Stimulated activated CD8-positive, alpha-beta memory T cell treated with anti-CD3 and anti-CD28 coated beads, Interleukin-12 subunit alpha, Interleukin-12 subunit beta, amount 100 ng/mL, for 4 hours (primary cell): ENCODE measurements around the gene RAB24.
"Not testable (repeated sequence)": the region's sequence is repeated elsewhere in the genome, so short reads cannot be mapped to it uniquely, and the experiment has no call there.

ENCODE experiments used
- DNase-seq: peaks from one replicate; pipeline ENCODE4 v3.0.0-alpha.2; 2020; ENCODE audit warnings: low read depth

Gene RAB24

GRCh38 chr5:177303121-177303924 lies at the start of gene RAB24, which contains the start of gene PRELID1:
Gene RAB24 (minus strand): TSS chr5:177303719. CDS start chr5:177303288, 431 bp downstream.
Gene PRELID1 (plus strand): TSS chr5:177303799. CDS start chr5:177303986, 187 bp downstream.
- DNase-seq: peak; percentile 79

DNA sequence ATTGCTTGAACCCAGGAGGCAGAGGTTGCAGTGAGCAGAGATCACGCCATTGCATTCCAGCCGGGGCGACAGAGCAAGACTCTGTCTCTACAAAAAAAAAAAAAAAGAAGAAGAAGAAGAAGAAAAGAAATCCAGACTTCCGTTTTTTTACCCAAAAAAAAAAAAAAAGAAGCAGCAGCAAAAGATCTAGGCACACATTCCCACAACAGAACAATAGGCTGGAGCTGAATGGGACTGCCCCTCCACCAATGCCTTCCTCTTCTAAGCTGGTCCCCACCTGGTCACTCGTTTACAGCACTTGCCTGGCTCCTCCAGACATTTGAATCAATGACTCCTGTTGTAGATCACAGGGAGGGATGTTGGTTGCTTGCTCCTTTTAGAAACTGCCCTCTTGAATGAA lies 49.6 kb upstream of the RAB24 start:
- DNase-seq: no peak

- DNase-seq: peak; percentile 80
Measured at GRCh38 chr5:177351392-177352329, 48.1 kb upstream of the RAB24 start, which contains the start of gene LMAN2. Gene LMAN2 (minus strand): TSS chr5:177351668. CDS start chr5:177351647, 21 bp downstream.

DNA sequence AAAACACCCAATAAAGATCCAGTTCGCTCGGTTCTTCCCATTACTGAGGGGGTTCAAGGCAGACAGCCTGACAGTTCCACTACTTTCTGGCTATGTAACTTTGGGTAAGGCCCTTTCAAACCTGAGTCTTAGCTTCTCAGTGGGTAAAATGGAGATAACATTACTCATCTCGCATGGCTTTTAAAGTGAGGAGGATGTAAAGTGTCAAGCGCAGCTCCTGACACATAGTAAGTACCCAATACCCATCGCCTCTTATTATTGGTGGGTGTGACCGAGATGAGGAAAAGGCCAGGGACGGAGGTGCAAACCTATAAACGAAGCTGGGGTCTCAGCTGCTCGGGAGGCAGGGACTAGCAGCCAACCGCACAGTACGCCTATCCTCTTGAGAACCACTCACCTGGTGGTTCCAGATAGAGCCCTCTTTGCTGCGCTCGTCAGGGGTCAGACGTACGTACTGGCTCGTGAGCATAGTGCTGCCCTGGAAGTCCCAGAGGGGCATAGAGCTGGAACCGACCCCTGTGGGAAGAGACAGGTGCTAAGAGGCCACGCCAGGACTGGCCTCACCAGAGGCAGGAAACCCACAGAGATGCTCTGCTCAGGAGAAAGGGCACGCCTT lies 47.4 kb upstream of the RAB24 start:
- DNase-seq: no peak

GRCh38 chr5:177349762-177350161 lies 46.2 kb upstream of the RAB24 start:
- no peak for DNase-seq

GRCh38 chr5:177349362-177349647 lies 45.8 kb upstream of the RAB24 start:
- DNase-seq: no peak

DNA sequence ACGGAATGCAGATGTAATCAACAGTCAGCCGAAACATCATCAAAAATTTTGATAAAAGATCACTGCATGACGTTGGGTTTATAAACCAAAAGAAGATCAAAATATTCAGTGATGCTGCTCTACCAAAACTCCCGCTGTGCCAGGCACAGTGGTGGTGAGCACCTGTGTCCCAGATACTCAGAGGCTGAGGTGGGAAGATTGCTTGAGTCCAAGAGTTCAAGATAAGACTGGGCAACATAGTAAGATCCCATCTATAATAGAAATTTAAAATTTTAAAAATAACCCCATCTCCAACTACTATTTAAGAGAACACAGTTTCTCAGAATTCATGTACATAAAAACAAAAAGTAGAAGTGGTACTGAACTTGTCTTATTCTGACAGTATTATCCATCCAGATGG lies 44.2 kb upstream of the RAB24 start:
- no peak for DNase-seq

- no peak for DNase-seq
Measured at GRCh38 chr5:177346820-177347219, 43.3 kb upstream of the RAB24 start.

- DNase-seq: no peak
Measured at GRCh38 chr5:177344891-177345290, 41.4 kb upstream of the RAB24 start.

- DNase-seq: no peak
Measured at GRCh38 chr5:177343777-177344176, 40.3 kb upstream of the RAB24 start.

DNA sequence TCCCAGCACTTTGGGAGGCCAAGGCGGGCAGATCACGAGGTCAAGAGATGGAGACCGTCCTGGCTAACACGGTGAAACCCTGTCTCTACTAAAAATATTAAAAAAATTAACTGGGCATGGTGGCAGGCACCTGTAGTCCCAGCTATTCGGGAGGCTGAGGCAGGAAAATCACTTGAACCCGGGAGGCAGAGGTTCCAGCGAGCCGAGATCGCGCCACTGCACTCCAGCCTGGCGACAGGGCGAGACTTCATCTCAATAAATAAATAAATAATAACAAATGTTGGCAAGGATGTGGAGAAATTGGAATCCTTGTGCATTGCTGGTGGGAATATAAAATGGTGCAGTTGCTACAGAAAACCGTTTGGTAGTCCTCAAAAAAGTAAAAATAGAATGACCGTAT lies 39.5 kb upstream of the RAB24 start:
- not testable (repeated sequence) for DNase-seq

DNA sequence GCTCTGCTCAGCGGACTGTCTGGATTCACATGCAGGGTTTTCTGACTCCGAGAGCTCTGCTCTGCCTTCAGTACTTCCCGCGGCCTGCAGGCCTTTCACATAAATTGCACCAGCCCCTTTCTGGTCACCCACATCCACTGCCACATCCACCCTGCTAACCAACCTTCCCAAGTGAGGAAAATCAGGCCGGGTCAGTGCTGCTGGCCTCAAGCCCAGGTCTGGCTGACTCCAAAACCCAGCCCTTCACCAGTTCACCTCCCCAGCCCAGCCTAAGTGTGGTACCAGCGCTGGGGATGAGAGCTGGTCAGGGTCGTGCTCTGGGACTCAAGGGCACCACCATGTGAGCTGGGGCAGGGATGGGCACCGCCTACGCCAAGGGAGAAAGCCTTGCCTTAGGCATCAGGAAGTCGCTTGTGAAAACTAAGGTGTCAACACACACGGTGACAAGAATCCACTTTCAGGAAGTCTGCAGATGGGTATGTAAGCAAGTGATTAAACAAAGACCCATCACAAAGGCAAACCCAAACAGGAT lies 35.7 kb upstream of the RAB24 start:
- no peak for DNase-seq

GRCh38 chr5:177338251-177339106 lies 35.0 kb upstream of the RAB24 start:
- no peak for DNase-seq

GRCh38 chr5:177336603-177337494 lies 33.3 kb upstream of the RAB24 start:
- DNase-seq: no peak

DNA sequence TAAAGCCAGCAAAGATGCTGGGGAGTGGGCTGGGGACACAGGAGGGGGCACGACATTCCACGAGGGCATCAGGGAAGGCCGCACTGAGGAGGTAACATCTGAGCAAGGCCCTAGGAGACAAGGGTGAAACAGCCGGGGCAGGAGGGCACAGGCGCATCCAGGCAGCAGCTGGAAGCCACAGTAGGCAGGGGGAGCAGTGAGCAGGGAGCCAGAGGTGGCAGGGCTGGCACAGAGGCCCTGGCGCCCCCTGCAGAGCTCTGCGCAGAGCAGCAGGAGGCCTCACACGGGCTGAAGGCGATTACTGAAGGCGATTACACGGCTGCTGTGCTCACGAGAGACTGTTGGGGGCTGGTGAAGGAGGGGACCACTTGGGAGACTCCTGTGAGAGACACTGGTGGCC lies 32.6 kb upstream of the RAB24 start:
- no peak for DNase-seq

DNA sequence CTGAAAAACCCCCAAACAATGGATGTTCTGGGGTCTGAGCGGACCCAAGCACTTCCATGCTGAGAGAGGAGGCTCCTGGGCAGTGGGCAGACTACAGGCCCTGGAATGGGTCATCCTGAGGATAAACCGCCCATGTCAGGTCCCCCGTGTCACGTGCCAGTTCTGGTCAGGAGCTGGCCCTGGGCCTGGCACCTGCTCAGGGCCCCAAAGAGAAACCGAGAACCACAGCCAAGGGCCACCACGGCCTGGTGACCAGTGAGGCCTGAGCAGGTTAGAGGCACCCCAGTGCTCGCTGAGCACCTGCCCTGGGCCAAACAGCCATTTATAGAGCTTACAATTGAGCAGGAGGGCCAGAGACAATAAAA lies 32.2 kb upstream of the RAB24 start:
- no peak for DNase-seq

DNA sequence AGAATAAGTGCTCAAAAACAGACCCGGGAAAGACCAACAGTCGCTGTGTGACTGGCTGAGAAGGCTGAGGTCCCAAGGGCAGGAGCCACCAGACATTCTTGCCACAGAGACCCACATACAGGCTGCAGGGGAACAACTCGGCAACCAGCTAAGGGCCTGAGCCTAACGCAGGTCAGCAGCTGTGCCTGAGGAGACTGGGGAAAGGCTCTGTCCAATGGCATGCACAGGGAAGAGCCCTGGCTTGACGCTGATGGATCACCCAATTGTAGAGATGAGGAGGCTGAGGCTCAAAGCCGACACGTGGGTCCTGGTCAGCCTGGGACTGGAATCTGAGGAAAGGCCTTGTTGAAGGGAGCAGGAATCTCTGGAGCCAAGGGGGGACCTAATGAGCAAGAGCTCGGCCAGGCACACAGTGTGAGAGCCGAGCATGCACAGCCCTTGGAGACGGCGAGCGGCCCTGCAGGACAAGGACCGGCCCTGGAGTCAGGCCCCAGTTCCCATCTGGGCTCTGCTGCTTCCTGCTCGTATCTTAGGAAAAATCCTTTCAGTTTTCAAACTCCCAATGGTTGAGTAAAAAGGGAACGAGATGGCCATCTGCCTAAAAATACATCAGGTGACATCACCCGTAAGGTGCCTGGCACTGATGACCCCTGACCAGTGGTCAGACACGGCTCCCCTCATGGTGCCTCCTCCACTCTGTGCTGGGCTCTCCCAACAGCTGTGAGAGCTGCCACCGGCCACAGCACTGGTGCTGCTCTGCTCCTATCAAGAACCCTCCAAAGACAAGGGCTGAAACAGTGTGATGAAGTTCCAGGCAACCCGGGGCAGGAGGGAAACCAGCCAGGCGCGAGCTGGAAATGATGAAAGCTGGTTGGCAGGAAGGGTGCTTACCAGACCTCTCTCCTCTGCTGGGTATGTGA lies 31.5 kb upstream of the RAB24 start:
- DNase-seq: no peak

- DNase-seq: no peak
Measured at GRCh38 chr5:177334155-177334551, 30.6 kb upstream of the RAB24 start.

GRCh38 chr5:177333420-177334154 lies 30.1 kb upstream of the RAB24 start:
- DNase-seq: no peak
